Fibroblast of lung (primary cell): ENCODE data around the gene RBM23.

Experiments
- EZH2 ChIP-seq: IDR thresholded peaks from 2 replicates; pipeline ENCODE4 v1.5.1; 2012; ENCODE audit warnings: low read length, control low read depth, mild to moderate bottlenecking; ENCODE audit errors: missing control alignments
- TF ChIP-seq, protein P1 (sequence below), 2 donors: IDR thresholded peaks in 1 of 2; conservative IDR thresholded peaks in 1 of 2; 1 replicate in 1 of 2; 2 replicates in 1 of 2; pipeline ENCODE4 v1.5.1; 2011 to 2012; ENCODE audit warnings: low read length in 2 of 2, control low read depth in 1 of 2, inconsistent platforms in 1 of 2, low read depth in 1 of 2, mild to moderate bottlenecking in 1 of 2

DNA sequence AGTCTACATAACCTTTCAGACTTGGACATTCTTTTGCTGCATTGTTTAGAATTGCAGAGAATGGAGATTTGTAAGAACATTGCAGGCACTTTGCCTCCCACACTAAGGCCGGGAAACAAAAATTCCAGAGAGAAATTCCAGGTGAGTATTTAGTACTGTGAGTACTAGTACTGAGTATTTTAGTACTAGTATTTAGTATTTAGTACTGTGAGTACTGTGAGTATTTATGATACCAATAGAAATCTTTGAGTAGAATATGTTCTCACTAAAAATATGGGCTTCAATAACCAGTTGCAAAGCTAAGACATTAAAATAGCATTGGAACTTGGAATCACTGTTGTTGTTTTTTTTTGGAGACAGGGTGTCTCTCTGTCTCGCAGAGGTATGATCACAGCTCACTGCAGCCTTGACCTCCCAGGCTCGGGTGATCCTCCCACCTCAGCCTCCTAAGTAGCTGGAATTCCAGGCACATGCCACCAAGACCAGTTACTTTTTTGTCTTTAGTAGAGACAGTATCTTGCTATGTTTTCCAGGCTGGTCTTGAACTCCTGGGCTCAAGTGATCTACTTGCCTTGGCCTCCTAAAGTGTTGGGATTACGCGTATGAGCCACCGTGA is 43.2 kb upstream of the RBM23 start:
- no peak for TF ChIP-seq EZH2
- TF ChIP-seq, protein P1, sequence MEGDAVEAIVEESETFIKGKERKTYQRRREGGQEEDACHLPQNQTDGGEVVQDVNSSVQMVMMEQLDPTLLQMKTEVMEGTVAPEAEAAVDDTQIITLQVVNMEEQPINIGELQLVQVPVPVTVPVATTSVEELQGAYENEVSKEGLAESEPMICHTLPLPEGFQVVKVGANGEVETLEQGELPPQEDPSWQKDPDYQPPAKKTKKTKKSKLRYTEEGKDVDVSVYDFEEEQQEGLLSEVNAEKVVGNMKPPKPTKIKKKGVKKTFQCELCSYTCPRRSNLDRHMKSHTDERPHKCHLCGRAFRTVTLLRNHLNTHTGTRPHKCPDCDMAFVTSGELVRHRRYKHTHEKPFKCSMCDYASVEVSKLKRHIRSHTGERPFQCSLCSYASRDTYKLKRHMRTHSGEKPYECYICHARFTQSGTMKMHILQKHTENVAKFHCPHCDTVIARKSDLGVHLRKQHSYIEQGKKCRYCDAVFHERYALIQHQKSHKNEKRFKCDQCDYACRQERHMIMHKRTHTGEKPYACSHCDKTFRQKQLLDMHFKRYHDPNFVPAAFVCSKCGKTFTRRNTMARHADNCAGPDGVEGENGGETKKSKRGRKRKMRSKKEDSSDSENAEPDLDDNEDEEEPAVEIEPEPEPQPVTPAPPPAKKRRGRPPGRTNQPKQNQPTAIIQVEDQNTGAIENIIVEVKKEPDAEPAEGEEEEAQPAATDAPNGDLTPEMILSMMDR (conservative IDR thresholded peaks at IDR 0.05 in 1 of 2, IDR thresholded peaks at IDR 0.05 in 1 of 2; ENCODE audit: low read depth in 1 of 2, low read length in 2 of 2): no peak
